Liver (tissue), 9 donors: ENCODE results near the gene LDLRAD3. TPM values are rescaled to one million over a fixed set of nuclear protein-coding genes. Genes with fewer than 3 reads are reported as not detected.

Experiments
- DNase-seq: peaks from one replicate; pipeline ENCODE4 v3.0.0-alpha.2; 2017; ENCODE audit warnings: low spot score
- H3K27ac ChIP-seq, 2 donors: one replicate each; pipeline ENCODE4 v1.7.0; 2013; ENCODE audit warnings: inconsistent platforms in 2 of 2, low read length in 2 of 2, control low read depth in 1 of 2, low read depth in 1 of 2, mild to moderate bottlenecking in 1 of 2
- H3K27me3 ChIP-seq, 4 donors: one replicate each; pipeline versions ENCODE4 v1.6.1 to v1.7.0; 2013; ENCODE audit warnings: low read length in 3 of 4, inconsistent platforms in 1 of 4, mild to moderate bottlenecking in 1 of 4, moderate library complexity in 1 of 4; ENCODE audit not compliant: control insufficient read depth in 4 of 4, insufficient read depth in 4 of 4
- H3K36me3 ChIP-seq, 4 donors: one replicate each; pipeline versions ENCODE4 v1.6.1 to v1.7.0; 2013; ENCODE audit warnings: low read length in 3 of 4, mild to moderate bottlenecking in 3 of 4, low read depth in 1 of 4, moderate library complexity in 1 of 4; ENCODE audit not compliant: control insufficient read depth in 4 of 4, insufficient read depth in 3 of 4
- H3K4me1 ChIP-seq, 4 donors: one replicate each; pipeline versions ENCODE4 v1.6.1 to v1.7.0; 2013; ENCODE audit warnings: low read length in 3 of 4, mild to moderate bottlenecking in 3 of 4, moderate library complexity in 1 of 4; ENCODE audit not compliant: control insufficient read depth in 4 of 4, insufficient read depth in 4 of 4
- H3K4me3 ChIP-seq, 3 donors: one replicate each; pipeline versions ENCODE4 v1.6.1 to v1.7.0; 2013; ENCODE audit warnings: low read length in 3 of 3, control low read depth in 1 of 3, low read depth in 1 of 3, mild to moderate bottlenecking in 1 of 3
- H3K9ac ChIP-seq, 2 donors: one replicate each; pipeline ENCODE4 v1.7.0; 2013; ENCODE audit warnings: low read length in 2 of 2, mild to moderate bottlenecking in 2 of 2, moderate library complexity in 2 of 2, control low read depth in 1 of 2, low read depth in 1 of 2
- H3K9me3 ChIP-seq, 4 donors: one replicate each; pipeline versions ENCODE4 v1.6.1 to v1.7.0; 2013; ENCODE audit warnings: low read length in 3 of 4; ENCODE audit not compliant: control insufficient read depth in 4 of 4
- ATF3 ChIP-seq: IDR thresholded peaks from 2 replicates; pipeline ENCODE4 v1.6.1; 2016; ENCODE audit warnings: antibody characterized with exemption
- CTCF ChIP-seq: fragments of 150-350 bp; IDR thresholded peaks from 2 replicates; pipeline ENCODE4 v1.5.1; 2017; ENCODE audit warnings: improper control_type of control experiment, low read depth, low read length; ENCODE audit not compliant: missing input control
- EGR1 ChIP-seq, 2 donors: IDR thresholded peaks; 2 replicates each; pipeline ENCODE4 v1.6.1; 2016 to 2018; ENCODE audit warnings: antibody characterized with exemption in 2 of 2, low read depth in 2 of 2
- FOXA1 ChIP-seq: IDR thresholded peaks from 2 replicates; pipeline ENCODE4 v1.6.1; 2016; ENCODE audit warnings: antibody characterized with exemption
- FOXA2 ChIP-seq: IDR thresholded peaks from 2 replicates; pipeline ENCODE4 v1.6.1; 2016; ENCODE audit warnings: antibody characterized with exemption
- GABPA ChIP-seq, 2 donors: IDR thresholded peaks in 1 of 2; conservative IDR thresholded peaks in 1 of 2; 2 replicates each; pipeline ENCODE4 v1.6.1; 2016; ENCODE audit warnings: antibody characterized with exemption in 2 of 2, mild to moderate bottlenecking in 1 of 2, moderate library complexity in 1 of 2
- HNF4A ChIP-seq, 2 donors: conservative IDR thresholded peaks; 2 replicates each; pipeline ENCODE4 v1.6.1; 2016; ENCODE audit warnings: antibody characterized with exemption in 2 of 2, mild to moderate bottlenecking in 2 of 2
- HNF4G ChIP-seq: IDR thresholded peaks from 2 replicates; pipeline ENCODE4 v1.6.1; 2016; ENCODE audit warnings: antibody characterized with exemption
- MAX ChIP-seq: IDR thresholded peaks from 2 replicates; pipeline ENCODE4 v1.6.1; 2016; ENCODE audit warnings: antibody characterized with exemption
- NR2F2 ChIP-seq: IDR thresholded peaks from 2 replicates; pipeline ENCODE4 v1.6.1; 2016; ENCODE audit warnings: antibody characterized with exemption
- RAD21 ChIP-seq, 2 donors: IDR thresholded peaks; 2 replicates each; pipeline ENCODE4 v1.6.1; 2016; ENCODE audit warnings: antibody characterized with exemption in 2 of 2, mild to moderate bottlenecking in 2 of 2
- REST ChIP-seq: IDR thresholded peaks from 2 replicates; pipeline ENCODE4 v1.6.1; 2016; ENCODE audit warnings: antibody characterized with exemption, mild to moderate bottlenecking
- RXRA ChIP-seq, 2 donors: IDR thresholded peaks; 2 replicates each; pipeline ENCODE4 v1.6.1; 2017 to 2018; ENCODE audit warnings: antibody characterized with exemption in 2 of 2, mild to moderate bottlenecking in 1 of 2
- TAF1 ChIP-seq: conservative IDR thresholded peaks from 2 replicates; pipeline ENCODE4 v1.6.1; 2016; ENCODE audit warnings: antibody characterized with exemption, mild to moderate bottlenecking
- YY1 ChIP-seq: IDR thresholded peaks from 2 replicates; pipeline ENCODE4 v1.6.1; 2016; ENCODE audit warnings: antibody characterized with exemption, mild to moderate bottlenecking
- ZBTB33 ChIP-seq: IDR thresholded peaks from 2 replicates; pipeline ENCODE4 v1.6.1; 2016; ENCODE audit warnings: antibody characterized with exemption
- WGBS: extraction: QIAGEN DNeasy Blood & Tissue Kit; methylation state at CpG from one replicate; pipeline ENCODE4 v1.1.7; 2013; 5-methylcytosine and 5-hydroxymethylcytosine counted together
- polyA plus RNA-seq, 2 donors: library from polyadenylated mRNA; stranded (reverse) in 1 of 2; unstranded in 1 of 2; fragments of 200-250 nt in 1 of 2; fragments of >200 nt in 1 of 2; fragmentation: Nextera tagmentation in 1 of 2; extraction: Ambion mirVana in 1 of 2; gene quantifications; one replicate each; pipeline versions ENCODE4 v1.2.1 to v1.2.3, GENCODE V29; 2013 to 2015
- total RNA-seq, 2 donors: library from RNA; depleted of rRNA; stranded (reverse); fragments of >200 nt; gene quantifications; one replicate each; pipeline ENCODE4 v1.2.3, GENCODE V29; 2014
- donor health status: healthy.
- donor health status: healthy.
- donor health status: healthy.
- donor health status: healthy.
- donor health status: healthy.

LDLRAD3 gene
- total and polyA plus RNA-seq, 4 donors = 0.75 to 1.3 (median 0.93) TPM

- no peak for DNase-seq
- no peak overlapping the region for H3K9ac ChIP-seq
- no peak for TF ChIP-seq RAD21 (IDR thresholded peaks at IDR 0.05)
- no peak for TF ChIP-seq FOXA1
- no peak for TF ChIP-seq YY1
- TF ChIP-seq MAX = no peak
- no peak for TF ChIP-seq CTCF
- no peak for TF ChIP-seq HNF4A (conservative IDR thresholded peaks at IDR 0.05)
- TF ChIP-seq REST = no peak
- no peak for TF ChIP-seq FOXA2
- no peak for TF ChIP-seq ATF3
- no peak for TF ChIP-seq ZBTB33
- no peak for TF ChIP-seq HNF4G
- no peak for TF ChIP-seq GABPA (IDR thresholded peaks at IDR 0.05 in 1 of 2, conservative IDR thresholded peaks at IDR 0.05 in 1 of 2)
- TF ChIP-seq EGR1 (IDR thresholded peaks at IDR 0.05; ENCODE audit: low read depth in 2 of 2) = no peak
- no peaks in the 10 kb centered on the region for H3K9me3 ChIP-seq
- H3K27me3 ChIP-seq = no peaks in the 10 kb centered on the region
- WGBS = 92% methylated on average over 2 of the region's 2 CpGs
- H3K4me1 ChIP-seq = no peaks in the 10 kb centered on the region
- no peak overlapping the region for H3K27ac ChIP-seq
- H3K4me3 ChIP-seq = no peak overlapping the region
- H3K36me3 ChIP-seq = no peaks in the 10 kb centered on the region
These were observed 291.0 kb downstream of the LDLRAD3 start for GRCh38 chr11:36234825-36235224.

- Histone ChIP-seq H3K4me1 (no peaks in the 10 kb centered on the region), H3K9me3 (no peaks in the 10 kb centered on the region), H3K27me3 (no peaks in the 10 kb centered on the region), H3K27ac (no peak overlapping the region), H3K9ac (no peak overlapping the region), H3K36me3 (no peaks in the 10 kb centered on the region), H3K4me3 (no peak overlapping the region)
- DNase-seq = no peak
- 93% methylated on average over 3 of the region's 3 CpGs for WGBS
- no peak for TF ChIP-seq HNF4A (conservative IDR thresholded peaks at IDR 0.05)
- no peak for TF ChIP-seq RXRA (IDR thresholded peaks at IDR 0.05)
- TF ChIP-seq TAF1 = no peak
- no peak for TF ChIP-seq ZBTB33
- TF ChIP-seq NR2F2 = no peak
- no peak for TF ChIP-seq REST
- no peak for TF ChIP-seq GABPA (IDR thresholded peaks at IDR 0.05 in 1 of 2, conservative IDR thresholded peaks at IDR 0.05 in 1 of 2)
These were observed 291.9 kb downstream of the LDLRAD3 start for GRCh38 chr11:36235750-36236149.
